Measurements from ENCODE around the gene PRPF38A. TPM values are rescaled to one million over a fixed set of nuclear protein-coding genes. Genes with fewer than 3 reads are reported as not detected.

The PRPF38A gene, protein sequence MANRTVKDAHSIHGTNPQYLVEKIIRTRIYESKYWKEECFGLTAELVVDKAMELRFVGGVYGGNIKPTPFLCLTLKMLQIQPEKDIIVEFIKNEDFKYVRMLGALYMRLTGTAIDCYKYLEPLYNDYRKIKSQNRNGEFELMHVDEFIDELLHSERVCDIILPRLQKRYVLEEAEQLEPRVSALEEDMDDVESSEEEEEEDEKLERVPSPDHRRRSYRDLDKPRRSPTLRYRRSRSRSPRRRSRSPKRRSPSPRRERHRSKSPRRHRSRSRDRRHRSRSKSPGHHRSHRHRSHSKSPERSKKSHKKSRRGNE
- total RNA-seq (2022; extraction: Qiagen RNA extraction; ENCODE audit: low read depth) = 19.2 to 21.9 TPM (median 20.8 TPM) in 5 replicates

DNA sequence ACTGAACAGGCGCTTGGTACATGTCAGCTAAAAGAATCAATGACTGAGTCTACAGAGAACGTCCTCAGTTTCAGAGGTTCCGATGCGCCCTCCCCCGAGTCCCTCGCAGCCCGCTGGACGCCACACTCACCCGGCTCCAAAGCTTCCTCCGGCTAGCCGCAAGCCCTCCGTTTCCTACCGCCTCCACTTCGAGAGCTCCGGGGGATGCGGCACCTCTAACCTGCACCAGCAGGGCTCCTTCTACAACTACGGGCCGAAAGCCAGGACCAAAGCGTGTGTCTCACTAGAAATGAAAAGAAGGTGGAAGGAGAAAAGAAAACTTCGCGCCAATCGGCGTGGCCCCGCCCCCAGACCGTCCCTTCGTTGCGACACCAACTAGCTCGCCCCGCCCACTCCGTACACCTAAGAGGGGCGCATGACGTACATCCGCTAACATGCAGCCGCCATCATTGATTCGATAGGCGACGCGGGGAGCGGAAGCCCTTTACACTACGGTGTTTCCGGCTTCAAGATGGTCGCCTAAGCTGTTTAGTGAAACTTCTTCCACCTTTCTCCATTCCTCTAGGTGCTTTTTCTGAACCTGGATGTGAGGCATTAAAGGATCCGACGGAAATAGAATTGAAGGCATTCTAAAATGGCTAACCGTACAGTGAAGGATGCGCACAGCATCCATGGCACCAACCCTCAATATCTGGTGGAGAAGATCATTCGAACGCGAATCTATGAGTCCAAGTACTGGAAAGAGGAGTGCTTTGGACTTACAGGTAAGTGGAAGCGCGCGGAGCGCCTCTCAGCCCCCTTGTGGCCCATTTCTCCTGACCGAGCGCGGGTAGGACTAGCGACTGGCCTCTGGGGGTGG lies at the start of gene PRPF38A, which contains the start of gene ORC1:
Gene PRPF38A, plus strand, starts transcription at position 487 of the 859 bp plus-strand sequence. Its CDS starts 148 bp downstream, at position 635.
Gene ORC1, minus strand, starts transcription at position 308 of the 859 bp plus-strand sequence. CDS start 2,200 bp downstream, outside the sequence.

DNA sequence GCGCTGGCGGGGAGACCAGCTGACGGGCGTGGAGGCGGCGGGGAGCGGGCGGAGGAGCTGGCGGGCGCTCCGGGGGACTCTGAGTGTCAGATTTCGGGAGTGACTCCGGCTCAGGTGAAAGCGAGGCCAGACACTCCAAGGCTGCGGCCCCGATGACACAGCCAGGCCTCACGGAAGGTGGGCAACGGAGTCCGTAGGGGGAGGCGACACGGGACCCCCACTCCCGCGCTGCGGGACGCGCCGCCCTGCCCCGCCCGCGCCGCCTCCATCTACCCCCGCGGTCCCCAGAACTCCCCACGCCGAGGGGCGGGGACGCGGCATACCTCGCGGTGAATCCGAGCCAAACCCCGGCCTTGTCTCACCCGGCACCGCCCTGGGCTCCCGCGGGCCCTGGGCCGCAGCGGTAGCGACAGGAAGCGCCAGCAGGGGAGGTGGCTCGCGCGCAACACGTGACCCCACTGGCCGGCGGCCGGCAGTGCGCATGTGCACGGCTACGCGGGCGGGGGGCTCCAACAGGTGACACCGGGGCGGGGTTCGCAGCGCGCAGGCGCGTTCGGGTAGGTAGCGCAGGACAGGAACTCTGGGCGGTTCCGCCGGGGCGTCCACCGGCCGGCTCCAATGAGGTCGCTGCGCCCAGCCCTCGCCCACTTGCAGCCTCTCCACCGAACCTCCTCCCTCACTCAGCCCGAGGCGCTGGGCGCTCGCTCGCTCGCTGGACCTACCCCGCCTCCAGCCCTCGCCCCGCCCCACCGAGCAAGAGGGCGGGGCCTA lies 38.5 kb upstream of the PRPF38A start, which contains the start of gene CC2D1B:
Gene CC2D1B, minus strand, starts transcription at position 460 of the 771 bp plus-strand sequence. CDS start 1,585 bp downstream, outside the sequence.

Other genes with a start within 250 kb of the PRPF38A start
- gene CC2D1B, start 38.4 kb upstream of the PRPF38A start, total RNA-seq (2022; extraction: Qiagen RNA extraction; ENCODE audit: low read depth) = 11.2 to 22.3 TPM (median 18.3 TPM) in 5 replicates
- gene ORC1, start 179 bp upstream of the PRPF38A start, total RNA-seq (2022; extraction: Qiagen RNA extraction; ENCODE audit: low read depth) = 18.3 to 20.6 TPM (median 19.3 TPM) in 5 replicates
- gene TUT4, start 148.5 kb downstream of the PRPF38A start, total RNA-seq (2022; extraction: Qiagen RNA extraction; ENCODE audit: low read depth) = 20.5 to 25.5 TPM (median 23.3 TPM) in 5 replicates
- not detected in 5 replicates for gene GPX7, start 197.8 kb downstream of the PRPF38A start, total RNA-seq (2022; extraction: Qiagen RNA extraction; ENCODE audit: low read depth)
- gene SHISAL2A, start 228.6 kb downstream of the PRPF38A start, total RNA-seq (2022; extraction: Qiagen RNA extraction; ENCODE audit: low read depth) = 0.21 to 0.28 TPM (median 0.27 TPM) in 4 of 5 replicates, not detected in the other